Measurements from ENCODE around the gene CAMTA1. TPM values are rescaled to one million over a fixed set of nuclear protein-coding genes. Genes with fewer than 3 reads are reported as not detected.

CAMTA1 gene
- total RNA-seq, 1 donor from 2014 or later = 77.6 TPM

DNA sequence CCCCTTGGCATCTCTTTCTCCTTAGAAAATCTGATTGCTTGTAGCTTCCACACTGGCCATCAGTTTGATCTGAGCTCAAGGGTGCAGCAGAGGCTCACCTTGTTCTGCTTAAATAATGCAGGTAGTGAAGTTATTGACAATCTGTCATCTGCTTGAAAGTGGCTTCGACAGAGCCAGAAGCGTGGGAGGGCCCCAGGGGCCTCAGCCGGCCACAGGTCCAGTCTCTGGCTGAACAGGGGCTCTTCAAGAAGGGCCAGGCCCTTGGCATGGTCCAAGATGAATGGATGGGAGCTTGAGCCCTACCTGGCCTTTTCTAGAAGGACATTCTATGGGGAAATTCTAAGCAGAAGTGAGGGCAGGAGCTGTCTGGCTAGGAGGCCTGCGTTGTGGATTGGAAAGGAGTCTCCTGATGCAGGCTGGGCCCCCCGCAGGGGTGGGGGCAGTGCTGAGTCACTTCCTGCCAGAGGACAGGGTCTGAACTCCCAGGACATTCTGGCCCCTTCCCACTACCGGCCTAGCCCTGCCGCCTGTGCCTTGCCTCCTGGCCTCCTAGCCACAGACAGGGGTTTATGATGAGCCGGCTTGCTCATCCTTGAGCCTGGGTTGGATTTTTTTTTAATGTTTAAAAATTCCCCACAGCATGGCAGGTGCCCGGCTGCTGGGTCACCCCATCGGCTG is 823.5 kb downstream of the CAMTA1 start:
- FAIRE-seq = no peak
- peaks cover 16% of the 10 kb centered on the region for H3K9me3 Mint-ChIP-seq (ENCODE audit: unreplicated experiment)
- Histone ChIP-seq H4K20me1 (ENCODE audit: insufficient read depth, low read length) (no peaks in the 10 kb centered on the region), H3K4me2 (ENCODE audit: low read length) (peak overlapping the region; percentile 33), H3K27ac (ENCODE audit: low read depth, low read length) (no peak overlapping the region), H3K4me1 (ENCODE audit: insufficient read depth, low read length) (peaks cover 9% of the 10 kb centered on the region), H3K79me2 (ENCODE audit: insufficient read depth, low read length) (no peaks in the 10 kb centered on the region), H3K9ac (ENCODE audit: low read length) (no peak overlapping the region), H3K4me3 (ENCODE audit: insufficient read depth, low read depth, low read length) (no peak overlapping the region), H2AFZ (ENCODE audit: low read depth, low read length) (no peak overlapping the region), H3K27me3 (ENCODE audit: insufficient read depth, low read length) (no peaks in the 10 kb centered on the region), H3K36me3 (ENCODE audit: insufficient read depth, low read length) (no peaks in the 10 kb centered on the region), H3K9me3 (ENCODE audit: insufficient read depth, low read depth, low read length) (peaks cover 3% of the 10 kb centered on the region)
- no peak overlapping the region for H3K4me3 Mint-ChIP-seq (ENCODE audit: unreplicated experiment)
- peaks cover 3% of the 10 kb centered on the region for H3K36me3 Mint-ChIP-seq (ENCODE audit: low read depth, unreplicated experiment)
- no peak overlapping the region for H3K27ac Mint-ChIP-seq (ENCODE audit: unreplicated experiment)
- TF ChIP-seq, protein P1, sequence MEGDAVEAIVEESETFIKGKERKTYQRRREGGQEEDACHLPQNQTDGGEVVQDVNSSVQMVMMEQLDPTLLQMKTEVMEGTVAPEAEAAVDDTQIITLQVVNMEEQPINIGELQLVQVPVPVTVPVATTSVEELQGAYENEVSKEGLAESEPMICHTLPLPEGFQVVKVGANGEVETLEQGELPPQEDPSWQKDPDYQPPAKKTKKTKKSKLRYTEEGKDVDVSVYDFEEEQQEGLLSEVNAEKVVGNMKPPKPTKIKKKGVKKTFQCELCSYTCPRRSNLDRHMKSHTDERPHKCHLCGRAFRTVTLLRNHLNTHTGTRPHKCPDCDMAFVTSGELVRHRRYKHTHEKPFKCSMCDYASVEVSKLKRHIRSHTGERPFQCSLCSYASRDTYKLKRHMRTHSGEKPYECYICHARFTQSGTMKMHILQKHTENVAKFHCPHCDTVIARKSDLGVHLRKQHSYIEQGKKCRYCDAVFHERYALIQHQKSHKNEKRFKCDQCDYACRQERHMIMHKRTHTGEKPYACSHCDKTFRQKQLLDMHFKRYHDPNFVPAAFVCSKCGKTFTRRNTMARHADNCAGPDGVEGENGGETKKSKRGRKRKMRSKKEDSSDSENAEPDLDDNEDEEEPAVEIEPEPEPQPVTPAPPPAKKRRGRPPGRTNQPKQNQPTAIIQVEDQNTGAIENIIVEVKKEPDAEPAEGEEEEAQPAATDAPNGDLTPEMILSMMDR (IDR thresholded peaks at IDR 0.05; ENCODE audit: insufficient read depth, low read depth, low read length) = no peak
- no peak for TF ChIP-seq EZH2 (IDR thresholded peaks at IDR 0.05; ENCODE audit: insufficient read depth, low read length)
- no peak for DNase-seq (ENCODE audit: low read depth)
- peaks cover 4% of the 10 kb centered on the region for H3K4me1 Mint-ChIP-seq (ENCODE audit: low read depth, unreplicated experiment)
- peaks cover 36% of the 10 kb centered on the region for H3K27me3 Mint-ChIP-seq (ENCODE audit: low read depth, unreplicated experiment)

DNA sequence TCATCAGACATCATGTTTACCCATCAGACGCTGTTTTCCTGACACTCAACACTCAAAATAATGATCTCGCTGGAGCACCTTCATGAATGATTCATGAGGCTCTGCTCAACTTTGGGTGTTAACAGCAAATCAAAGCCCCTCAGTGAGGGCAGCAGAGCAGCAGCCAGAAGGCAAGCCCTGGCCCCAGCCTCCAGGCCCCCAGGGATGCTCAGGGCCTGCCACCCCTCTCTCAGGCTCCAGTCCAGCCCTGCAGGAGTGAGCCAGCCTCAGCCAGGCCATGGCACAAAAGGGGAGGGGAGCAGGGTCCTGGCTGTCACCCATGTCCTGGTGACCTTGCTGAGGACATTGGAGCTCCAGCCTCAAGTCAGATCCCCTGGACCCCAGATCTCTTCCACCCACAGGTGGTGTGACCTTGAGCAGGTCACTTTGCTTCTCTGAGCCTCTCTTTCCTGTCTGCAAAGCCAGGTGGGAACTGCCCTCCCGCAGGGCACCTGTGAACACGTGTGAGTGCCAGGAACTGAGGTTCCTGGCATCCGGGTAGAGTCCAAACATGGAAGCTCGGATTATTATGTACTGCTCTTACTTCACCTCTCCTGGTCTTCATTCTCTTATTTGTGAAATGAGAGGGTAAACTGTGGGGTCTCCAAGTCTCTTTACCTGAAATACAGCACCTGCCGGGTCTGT is 824.2 kb downstream of the CAMTA1 start:
- peaks cover 11% of the 10 kb centered on the region for H3K9me3 Mint-ChIP-seq (ENCODE audit: unreplicated experiment)
- no peak for DNase-seq (ENCODE audit: low read depth)
- peaks cover 3% of the 10 kb centered on the region for H3K36me3 Mint-ChIP-seq (ENCODE audit: low read depth, unreplicated experiment)
- Histone ChIP-seq H4K20me1 (ENCODE audit: insufficient read depth, low read length) (no peaks in the 10 kb centered on the region), H3K27ac (ENCODE audit: low read depth, low read length) (no peak overlapping the region), H3K4me1 (ENCODE audit: insufficient read depth, low read length) (peaks cover 9% of the 10 kb centered on the region), H3K79me2 (ENCODE audit: insufficient read depth, low read length) (no peaks in the 10 kb centered on the region), H3K36me3 (ENCODE audit: insufficient read depth, low read length) (no peaks in the 10 kb centered on the region), H3K27me3 (ENCODE audit: insufficient read depth, low read length) (no peaks in the 10 kb centered on the region), H3K9me3 (ENCODE audit: insufficient read depth, low read depth, low read length) (peaks cover 3% of the 10 kb centered on the region), H3K4me2 (ENCODE audit: low read length) (no peak overlapping the region), H3K9ac (ENCODE audit: low read length) (no peak overlapping the region), H2AFZ (ENCODE audit: low read depth, low read length) (no peak overlapping the region), H3K4me3 (ENCODE audit: insufficient read depth, low read depth, low read length) (no peak overlapping the region)
- H3K27ac Mint-ChIP-seq (ENCODE audit: unreplicated experiment) = no peak overlapping the region
- no peak for FAIRE-seq
- H3K4me3 Mint-ChIP-seq (ENCODE audit: unreplicated experiment) = no peak overlapping the region
- H3K27me3 Mint-ChIP-seq (ENCODE audit: low read depth, unreplicated experiment) = peaks cover 32% of the 10 kb centered on the region
- TF ChIP-seq, protein P1 (IDR thresholded peaks at IDR 0.05; ENCODE audit: insufficient read depth, low read depth, low read length) = no peak
- TF ChIP-seq EZH2 (IDR thresholded peaks at IDR 0.05; ENCODE audit: insufficient read depth, low read length) = no peak
- H3K4me1 Mint-ChIP-seq (ENCODE audit: low read depth, unreplicated experiment) = peaks cover 4% of the 10 kb centered on the region

Measured in astrocyte (in vitro differentiated cells and primary cell).